GM18505 (cell line): ENCODE data around the gene PTPRF.

Experiments used
- ATAC-seq: cut with Tn5 transposase; IDR thresholded peaks from one replicate; pipeline ENCODE4 v1.9.1; 2021; ENCODE audit not compliant: unreplicated experiment
- POLR2A ChIP-seq: IDR thresholded peaks from 4 replicates; pipeline ENCODE4 v1.6.1; 2011; ENCODE audit warnings: borderline replicate concordance; ENCODE audit not compliant: insufficient read depth, insufficient read length; ENCODE audit errors: extremely low read depth

Gene PTPRF

GRCh38 chr1:43507296-43508295 lies 23.1 kb upstream of the PTPRF start:
- no peak for TF ChIP-seq POLR2A
- ATAC-seq = no peak

GRCh38 chr1:43509007-43509739 lies 21.5 kb upstream of the PTPRF start:
- no peak for ATAC-seq
- TF ChIP-seq POLR2A = no peak

GRCh38 chr1:43509740-43510375 lies 20.8 kb upstream of the PTPRF start:
- TF ChIP-seq POLR2A = no peak
- ATAC-seq = no peak

GRCh38 chr1:43510621-43511020 lies 20.1 kb upstream of the PTPRF start:
- no peak for TF ChIP-seq POLR2A
- ATAC-seq = no peak

GRCh38 chr1:43511394-43511793 lies 19.3 kb upstream of the PTPRF start:
- no peak for ATAC-seq
- no peak for TF ChIP-seq POLR2A

- ATAC-seq = no peak
- no peak for TF ChIP-seq POLR2A
These were observed 18.6 kb upstream of the PTPRF start for GRCh38 chr1:43512133-43512532.

- TF ChIP-seq POLR2A = no peak
- no peak for ATAC-seq
These were observed 18.0 kb upstream of the PTPRF start for GRCh38 chr1:43512681-43513080.

- no peak for ATAC-seq
- TF ChIP-seq POLR2A = no peak
These were observed 17.1 kb upstream of the PTPRF start for GRCh38 chr1:43513471-43514173.

- no peak for ATAC-seq
- TF ChIP-seq POLR2A = no peak
These were observed 11.6 kb upstream of the PTPRF start for GRCh38 chr1:43518935-43519686.

- TF ChIP-seq POLR2A = no peak
- ATAC-seq = no peak
These were observed 10.4 kb upstream of the PTPRF start for GRCh38 chr1:43520100-43520778.

GRCh38 chr1:43521078-43521477 lies 9.6 kb upstream of the PTPRF start:
- no peak for TF ChIP-seq POLR2A
- ATAC-seq = no peak

GRCh38 chr1:43521756-43522155 lies 8.9 kb upstream of the PTPRF start:
- TF ChIP-seq POLR2A = no peak
- no peak for ATAC-seq

GRCh38 chr1:43522431-43522775 lies 8.3 kb upstream of the PTPRF start:
- ATAC-seq = no peak
- no peak for TF ChIP-seq POLR2A
